T1000 (cell line): ENCODE data around the gene ANKRD23.
A peak's percentile ranks its signal among the peaks of the same experiment; 100 is the strongest.
"Not testable (repeated sequence)": the region's sequence is repeated elsewhere in the genome, so short reads cannot be mapped to it uniquely, and the experiment has no call there.

Experiments used
- DNase-seq: peaks from one replicate; lab custom pipeline; 2025; ENCODE audit warnings: mixed read lengths; lab: John Stamatoyannopoulos, UW

The ANKRD23 gene

DNA sequence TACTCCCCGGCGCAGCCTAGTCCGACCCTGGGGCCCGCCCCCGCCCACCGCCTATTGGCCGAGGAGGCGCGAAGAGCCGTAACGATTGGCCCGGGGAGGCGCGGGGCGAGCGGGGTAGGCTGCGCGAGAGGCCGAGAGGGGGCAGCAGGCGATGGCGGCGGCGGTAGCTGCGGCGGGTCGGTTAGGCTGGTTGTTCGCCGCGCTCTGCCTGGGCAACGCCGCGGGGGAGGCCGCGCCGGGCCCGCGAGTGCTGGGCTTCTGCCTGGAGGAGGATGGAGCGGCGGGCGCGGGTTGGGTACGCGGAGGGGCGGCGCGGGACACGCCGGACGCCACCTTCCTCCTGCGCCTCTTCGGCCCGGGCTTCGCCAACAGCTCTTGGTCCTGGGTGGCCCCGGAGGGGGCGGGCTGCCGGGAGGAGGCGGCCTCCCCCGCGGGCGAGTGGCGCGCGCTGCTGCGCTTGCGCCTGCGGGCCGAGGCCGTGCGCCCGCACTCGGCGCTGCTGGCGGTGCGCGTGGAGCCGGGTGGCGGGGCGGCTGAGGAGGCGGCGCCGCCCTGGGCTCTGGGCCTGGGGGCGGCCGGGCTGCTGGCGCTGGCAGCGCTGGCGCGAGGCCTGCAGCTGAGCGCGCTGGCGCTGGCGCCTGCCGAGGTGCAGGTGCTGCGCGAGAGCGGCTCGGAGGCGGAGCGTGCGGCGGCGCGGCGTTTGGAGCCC, 27.5 kb downstream of the ANKRD23 start, which contains the start of gene CNNM3:
CNNM3 (plus strand) TSS at position 142 of the 709 bp plus-strand sequence; CDS start at position 152, 10 bp downstream.
- DNase-seq, result peak; percentile 88

DNA sequence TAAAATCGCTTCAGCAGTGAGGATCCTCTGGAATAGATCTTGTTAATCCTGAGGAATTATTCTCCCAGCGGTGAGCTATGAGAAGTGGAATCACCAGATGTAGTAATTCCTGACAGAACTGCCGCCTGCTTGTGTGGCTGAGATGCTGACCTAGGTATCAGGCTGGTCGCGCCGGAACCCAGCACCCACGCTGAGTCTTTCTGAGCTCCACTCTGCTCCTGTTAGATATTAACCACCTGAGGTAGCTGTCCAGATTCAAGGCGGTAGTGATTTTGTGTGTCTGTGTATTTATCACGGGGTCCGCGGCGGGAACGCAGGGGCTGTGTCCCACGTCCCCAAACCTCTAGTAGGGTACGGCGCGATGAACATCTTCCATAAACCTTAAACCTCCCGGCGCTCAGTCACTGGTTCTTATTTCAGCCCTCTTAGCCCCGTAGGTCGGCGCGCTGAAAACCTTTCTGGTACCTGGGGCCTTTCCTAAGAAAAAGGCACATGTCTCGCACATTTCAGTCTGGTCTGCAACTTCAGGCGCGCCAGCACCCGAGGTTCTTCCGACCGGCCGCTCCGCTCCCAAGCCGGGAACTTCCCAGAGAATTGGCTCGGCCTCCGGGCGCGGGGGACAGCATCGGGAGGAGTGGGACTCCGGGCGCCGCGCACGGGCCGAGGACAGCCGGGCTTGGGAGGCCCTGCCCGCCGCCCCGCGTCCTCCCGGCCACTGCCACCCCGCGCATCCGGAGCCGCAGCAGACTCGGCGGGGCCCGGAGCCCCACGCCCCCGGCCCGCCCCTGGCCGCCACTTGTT, 28.3 kb downstream of the ANKRD23 start:
- DNase-seq, result no peak

DNA sequence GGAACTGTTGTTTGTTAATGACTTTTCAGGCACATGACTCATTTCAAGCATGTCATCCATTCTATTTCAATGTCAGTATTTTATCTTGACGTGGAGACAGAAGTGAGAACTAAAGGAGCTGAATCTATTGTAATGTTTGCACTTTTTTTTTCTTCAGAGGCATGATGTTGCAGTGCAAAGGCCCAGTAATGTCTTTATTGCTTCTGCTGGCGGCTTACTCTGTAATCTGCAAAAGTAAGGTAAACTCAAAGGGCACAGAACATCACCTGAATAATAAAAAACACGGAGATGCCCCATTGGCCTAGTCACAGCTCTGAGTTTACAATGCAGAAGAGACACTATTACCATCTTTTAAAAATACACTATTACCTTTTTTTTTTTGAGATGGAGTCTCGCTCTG, 30.2 kb downstream of the ANKRD23 start:
- no peak for DNase-seq

DNA sequence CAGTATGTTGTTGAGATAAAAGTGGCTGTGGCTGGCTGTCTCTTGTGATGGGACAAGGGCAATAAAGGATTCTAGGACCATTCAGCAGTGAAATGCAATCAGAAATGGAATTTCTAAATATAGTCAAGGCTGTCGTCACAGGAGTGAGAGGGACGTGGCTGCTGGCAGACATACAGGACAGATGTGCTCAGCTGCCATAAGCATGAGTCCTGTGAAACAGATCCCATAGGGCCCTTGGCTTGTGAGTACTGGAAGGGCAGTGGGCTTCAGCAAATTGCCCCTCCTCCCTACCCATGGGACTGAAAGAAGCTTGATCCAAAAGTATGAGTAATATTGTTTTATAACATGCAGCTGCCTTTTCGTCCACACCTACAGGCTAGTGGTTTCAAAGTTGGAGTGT, 31.9 kb downstream of the ANKRD23 start:
- no peak for DNase-seq

DNA sequence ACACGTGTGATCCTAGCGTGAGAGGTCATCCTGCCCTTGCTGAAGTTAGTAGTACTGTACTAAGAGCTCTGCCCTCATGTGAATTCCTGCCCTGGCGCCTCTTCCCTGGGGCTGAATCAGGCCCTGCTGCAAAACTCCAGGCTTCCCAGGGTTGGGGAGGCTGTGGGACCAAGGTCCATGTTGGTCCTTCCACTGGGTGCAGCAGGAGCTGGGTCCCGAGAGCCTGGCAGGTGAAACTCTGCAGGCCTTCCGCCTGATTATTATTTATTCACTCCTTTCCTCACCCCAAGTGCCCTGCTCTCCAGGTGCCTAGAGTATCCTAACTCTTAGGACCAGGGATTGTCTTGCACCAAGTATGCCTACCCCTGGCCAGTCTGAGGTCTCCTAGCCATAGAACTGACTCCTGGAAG, 33.0 kb downstream of the ANKRD23 start:
- DNase-seq, result no peak

DNA sequence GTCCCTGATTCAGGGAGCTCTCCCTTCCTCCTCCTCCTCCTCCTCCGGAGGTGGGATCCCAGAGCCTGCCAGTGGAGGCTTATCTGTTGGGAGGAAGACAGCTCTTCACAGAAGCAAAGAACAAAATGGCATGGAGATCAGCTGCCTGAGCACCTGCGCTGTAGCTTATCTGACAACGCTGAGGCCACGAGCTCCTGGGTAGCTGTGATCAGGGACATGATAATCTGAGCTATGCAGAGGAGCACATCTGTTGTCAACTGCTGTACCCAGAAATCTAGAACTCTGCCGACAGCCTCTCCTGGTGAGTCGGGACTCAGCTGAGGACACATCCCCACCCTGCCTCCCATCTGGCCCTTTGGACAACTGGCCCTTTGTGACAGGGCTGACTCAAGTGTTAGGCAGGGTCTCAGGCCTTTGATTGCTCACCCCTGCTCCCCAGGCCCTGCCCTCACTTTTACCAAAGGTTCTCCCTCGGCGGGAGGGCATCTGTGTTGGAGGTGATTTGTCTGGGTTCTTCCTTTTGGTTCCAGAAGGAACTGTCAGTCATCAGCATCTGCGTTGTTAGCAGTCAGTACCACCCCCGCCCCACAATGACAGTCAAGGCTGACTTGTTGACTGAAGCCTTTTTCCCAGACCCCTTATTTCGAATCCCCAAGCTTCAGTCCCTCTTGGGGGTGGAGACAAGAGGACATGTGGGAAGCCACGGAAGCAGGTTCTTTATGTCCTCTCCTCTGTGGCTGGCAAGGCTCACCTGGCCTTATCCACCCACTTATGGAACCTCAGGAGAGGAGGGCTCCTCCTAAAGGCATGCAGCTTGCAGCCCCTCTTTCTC, 33.7 kb downstream of the ANKRD23 start:
- no peak for DNase-seq

DNA sequence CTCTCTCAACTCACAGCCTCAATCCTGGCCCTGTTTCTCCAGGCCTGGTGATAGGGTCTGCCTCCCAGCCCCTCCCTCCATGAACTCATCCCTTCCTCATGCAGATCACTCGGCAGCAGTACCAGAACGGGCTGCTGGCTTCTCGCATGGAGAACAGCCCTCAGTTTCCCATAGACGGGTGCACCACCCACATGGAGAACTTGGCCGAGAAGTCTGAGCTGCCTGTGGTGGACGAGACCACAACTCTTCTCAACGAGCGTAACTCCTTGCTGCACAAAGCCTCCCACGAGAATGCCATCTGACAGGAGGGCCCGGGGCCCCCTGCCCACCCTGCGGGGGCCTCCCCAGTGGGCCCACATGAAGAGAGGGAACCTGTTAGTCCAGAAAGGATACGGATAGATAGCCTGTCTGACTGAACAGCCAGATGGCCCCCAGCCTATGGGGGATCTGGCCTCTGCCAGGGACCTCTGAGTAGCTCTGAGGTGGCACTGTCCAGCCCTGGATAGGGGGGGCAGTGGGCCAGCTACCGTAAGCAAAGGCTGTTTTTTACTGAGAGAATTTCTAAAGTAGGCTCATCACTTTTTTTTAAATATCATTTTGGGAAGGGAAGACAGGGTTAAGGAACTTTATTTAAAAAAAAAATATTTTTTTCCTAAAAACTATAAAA, 34.5 kb downstream of the ANKRD23 start:
- no peak for DNase-seq

DNA sequence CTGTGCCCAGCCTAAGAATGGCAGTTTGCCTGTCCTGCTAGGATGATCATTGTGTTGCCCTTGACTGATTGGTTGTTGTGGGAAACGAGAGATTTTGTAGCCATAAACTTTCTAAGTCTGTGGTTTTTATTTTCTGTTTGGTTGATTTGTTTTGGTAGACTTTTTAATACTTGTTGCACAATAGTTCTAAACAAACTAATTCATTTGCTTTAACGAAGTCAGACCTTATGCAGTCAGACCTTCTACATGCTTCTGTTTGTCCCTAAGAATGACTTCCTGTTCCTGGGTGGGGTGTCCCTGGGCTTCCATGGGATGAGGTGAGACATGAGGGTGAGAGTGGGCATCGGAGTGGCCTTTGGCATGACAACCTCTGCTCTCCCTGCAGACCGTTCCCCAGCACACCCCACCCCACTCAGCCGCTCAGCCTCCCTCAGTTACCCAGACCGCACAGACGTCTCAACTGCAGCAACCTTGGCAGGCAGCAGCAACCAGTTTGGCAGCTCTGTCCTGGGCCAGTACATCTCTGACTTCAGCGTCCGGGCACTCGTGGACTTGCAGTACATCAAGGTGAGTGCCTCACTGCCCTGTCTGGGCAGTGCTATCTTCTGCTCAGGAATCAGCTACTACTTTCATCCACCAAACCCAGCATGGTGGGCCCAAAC, 35.5 kb downstream of the ANKRD23 start:
- DNase-seq, result no peak

DNA sequence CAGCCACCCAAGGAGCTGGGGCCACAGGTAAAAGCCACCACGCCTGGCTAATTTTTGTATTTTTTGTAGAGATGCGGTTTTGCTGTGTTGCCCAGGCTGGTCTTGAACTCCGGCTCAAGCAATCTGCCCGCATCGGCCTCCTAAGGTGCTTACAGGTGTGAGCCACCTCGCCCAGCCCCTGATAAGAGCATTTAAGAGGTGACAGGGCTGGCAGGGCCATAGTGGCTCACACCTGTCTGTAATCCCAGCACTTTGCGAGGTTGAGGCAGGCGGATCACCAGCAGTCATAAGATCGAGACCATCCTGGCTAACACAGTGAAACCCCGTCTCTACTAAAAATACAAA, 36.7 kb downstream of the ANKRD23 start:
- DNase-seq, result no peak

DNA sequence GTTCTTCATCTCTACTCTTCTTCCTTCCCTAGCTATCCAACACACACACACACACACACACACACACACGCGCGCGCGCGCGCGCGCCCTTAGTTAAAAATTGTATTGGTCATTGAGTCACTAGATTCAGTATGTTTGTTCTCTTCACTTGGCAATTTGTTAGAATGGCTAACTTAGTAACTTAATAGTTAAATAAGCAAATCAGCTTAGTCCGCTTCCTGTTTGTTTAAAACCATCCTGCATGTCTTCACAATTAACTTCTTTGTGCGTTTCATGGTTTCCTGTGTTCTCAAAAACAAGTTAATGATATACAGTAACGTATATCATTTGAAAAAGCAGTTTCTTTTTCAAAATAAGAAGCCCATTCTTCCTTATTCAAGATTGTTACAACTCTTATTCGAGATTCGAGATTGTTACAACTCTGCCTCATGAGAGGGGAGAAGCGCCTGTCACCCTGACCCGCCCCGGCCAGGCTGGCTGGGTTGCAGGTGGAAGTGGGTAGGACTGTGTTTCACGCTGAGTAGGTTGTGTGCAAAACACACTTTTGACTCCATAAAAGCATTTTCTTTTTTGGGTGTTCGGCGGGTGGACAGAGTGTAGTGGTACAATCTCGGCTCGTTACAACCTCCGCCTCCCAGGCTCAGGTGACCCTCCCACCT, 37.2 kb downstream of the ANKRD23 start:
- DNase-seq, result no peak

DNA sequence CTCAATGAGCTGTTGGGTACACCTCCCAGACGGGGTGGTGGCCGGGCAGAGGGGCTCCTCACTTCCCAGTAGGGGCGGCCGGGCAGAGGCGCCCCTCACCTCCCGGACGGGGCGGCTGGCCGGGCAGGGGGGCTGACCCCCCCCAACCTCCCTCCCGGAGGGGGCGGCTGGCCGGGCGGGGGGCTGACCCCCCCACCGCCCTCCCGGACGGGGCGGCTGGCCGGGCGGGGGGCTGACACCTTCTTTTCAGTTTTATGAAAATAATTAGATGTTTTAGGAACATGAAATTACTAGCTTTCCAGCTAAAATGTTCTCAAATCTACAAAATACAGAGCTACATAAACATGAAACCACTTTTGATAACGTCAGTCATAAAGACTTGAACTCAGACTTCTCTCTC, 37.9 kb downstream of the ANKRD23 start:
- not testable (repeated sequence) for DNase-seq

DNA sequence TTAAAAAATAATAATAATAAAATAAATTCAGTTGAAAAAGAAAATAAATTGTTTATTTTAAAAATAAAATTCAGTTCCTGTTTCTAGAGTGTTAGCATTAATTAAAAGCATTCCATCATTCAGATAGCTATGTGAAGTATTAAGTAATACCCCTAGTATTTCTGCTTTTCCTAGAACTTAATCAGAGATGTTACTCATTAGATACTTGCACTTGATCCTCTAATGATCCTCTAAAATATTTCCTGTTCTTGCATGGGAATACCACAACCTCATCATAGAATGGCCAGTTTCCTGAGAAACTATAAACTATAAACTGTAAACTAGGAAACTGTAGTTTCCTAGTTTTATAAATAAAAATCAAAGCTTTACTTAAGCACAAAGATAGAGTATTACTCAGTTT, 38.8 kb downstream of the ANKRD23 start:
- no peak for DNase-seq

DNA sequence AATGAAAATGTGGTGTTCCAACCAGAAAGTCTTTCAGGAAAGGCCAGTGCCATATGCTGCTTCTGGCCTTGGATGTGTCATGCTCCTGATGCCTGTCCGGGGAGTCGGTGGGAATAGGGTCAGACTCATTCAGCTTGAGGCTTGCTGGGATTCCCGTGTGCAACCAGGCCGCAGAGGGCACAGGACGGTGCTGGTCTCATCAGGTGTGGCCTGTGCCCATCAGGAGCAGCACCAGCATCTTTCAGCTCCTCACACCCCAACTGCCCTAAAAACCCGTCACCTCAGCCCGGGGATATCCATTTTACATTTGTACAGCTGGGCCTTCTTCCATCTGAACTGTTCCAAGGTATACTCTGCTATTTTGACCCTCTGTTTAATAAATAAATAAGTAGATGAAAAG, 41.1 kb downstream of the ANKRD23 start:
- DNase-seq, result no peak

DNA sequence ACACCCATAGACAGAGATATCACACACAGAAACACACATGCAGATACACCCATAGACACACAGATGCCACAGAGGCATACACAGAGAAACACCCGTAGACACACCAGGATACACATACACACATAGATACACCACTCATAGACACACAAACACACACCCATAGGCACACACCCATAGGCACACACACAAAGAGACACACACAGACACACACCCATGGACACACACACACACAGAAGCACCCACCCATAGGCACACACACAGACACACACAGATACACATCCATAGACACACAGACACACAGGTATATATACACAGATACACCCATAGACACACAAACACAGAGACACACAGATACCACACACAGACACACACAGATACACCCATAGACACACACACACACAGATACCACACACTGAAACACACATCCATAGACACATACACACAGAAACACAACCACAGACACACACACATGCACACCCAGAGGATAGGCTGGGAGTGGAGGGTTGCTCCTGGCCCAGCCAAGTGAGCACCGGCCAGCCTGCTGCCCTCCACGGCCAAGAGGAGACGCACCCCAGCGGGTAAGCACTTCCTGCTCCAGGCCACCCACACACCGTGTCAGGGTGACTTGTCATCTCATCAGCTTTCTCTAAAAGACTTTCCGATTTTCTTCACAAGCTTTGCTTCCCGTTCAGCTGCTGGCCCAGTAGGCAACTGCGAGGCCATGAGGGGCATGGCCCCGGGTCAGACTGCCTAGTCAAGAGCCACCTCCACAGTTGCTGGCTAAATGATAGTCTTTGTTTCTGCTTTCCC, 41.8 kb downstream of the ANKRD23 start:
- no peak for DNase-seq

DNA sequence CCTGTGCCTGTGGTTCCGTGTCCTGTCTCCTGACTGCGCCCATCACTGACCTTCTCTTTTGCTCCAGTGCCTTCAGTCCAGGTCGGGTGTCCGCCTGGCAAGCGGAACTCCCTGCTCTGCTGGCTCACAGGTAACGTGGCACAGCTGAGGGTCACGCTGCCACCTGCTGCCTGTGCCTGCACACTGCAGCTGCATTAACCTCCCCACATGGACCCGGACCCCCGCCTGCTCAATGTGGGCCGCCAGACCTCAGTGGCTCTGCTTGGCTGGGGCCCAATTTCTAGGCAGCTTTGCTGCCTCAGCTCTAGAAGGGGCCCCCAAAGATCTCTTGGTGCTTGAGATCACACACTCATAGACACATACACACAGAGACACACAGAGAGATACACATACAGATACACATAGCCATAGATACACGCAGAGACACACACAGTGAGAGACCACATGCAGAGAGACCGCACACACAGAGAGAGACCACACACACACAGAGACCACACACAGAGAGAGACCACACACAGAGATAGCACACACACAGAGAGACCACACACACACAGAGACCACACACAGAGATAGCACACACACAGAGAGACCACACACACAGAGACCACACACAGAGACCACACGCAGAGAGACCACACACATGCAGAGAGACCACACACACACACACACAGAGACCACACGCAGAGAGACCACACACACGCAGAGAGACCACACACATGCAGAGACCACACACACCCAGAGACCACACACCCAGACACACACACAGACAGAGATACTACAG, 42.6 kb downstream of the ANKRD23 start:
- DNase-seq, result no peak

DNA sequence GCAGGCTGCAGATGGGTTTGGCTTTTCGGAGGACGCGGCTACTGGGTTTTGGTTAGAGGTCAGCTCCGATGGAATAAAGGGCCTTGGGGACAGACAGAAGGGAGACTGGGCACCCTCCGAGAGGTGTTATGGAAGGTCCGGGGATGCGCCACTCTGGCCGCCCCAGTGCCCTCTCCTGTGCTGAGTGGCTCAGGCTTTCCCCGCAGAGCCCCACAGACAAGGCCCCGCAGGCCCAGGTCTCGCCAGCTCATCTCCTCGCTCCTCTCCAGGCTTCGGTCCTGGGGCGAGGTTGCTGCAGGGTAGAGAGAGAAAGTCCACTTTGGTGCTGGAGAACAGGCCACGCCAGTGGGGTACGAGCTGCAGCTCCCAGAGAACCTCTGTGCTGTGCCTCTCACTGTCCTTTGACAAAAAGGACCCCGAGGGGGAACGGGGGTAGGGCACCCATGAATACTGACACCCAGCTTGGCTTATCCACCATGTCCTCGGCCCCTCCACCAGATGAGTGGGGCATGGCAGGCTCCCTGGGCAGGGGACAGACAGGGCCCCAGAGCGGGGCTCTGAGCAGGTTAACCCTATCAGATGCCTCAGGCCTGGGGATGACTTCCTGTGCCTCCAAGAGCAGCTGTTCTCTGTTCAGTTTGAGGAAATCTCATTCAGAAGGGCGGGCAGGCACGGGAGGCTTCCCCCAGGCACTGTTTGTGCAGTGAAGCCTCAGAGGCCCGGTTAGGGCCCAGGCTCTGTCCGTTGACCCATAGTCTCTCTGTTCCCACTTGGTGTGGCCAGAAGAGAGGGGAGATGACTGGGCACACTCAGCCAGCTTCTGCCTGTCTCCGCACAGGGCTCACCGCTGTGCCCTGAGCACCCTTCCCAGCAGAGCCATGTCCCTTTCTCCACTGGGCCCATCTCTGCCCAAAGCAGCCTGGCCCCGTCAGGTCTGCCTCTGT, 43.5 kb downstream of the ANKRD23 start:
- DNase-seq, result no peak

DNA sequence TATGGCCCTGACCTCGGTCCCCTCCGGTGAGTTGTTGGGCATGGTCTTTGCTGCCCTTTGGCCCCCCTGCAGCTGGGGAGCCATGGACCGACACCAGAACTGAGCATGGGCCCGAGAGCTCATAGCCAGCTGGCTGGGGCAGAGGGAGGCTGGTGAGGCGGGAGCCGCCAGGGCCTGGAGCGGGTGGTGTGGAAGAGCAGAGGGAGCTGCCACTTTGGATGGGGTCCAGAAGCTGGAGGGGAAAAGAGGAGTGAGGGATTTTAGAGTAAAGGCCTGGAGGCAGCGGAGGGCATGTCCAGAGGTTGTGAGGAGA, 44.2 kb downstream of the ANKRD23 start:
- DNase-seq, result no peak
